B cell (primary cell): ENCODE data around the gene RBM39. TPM values are rescaled to one million over a fixed set of nuclear protein-coding genes. Genes with fewer than 3 reads are reported as not detected.

Source experiments
- ATAC-seq: fragments of 200-7000 bp; cut with Tn5 transposase; one replicate; pipeline ENCODE4 v1.10.0; 2021; ENCODE audit warnings: low read depth, mild to moderate bottlenecking, moderate number of reproducible peaks, moderate library complexity
- CTCF ChIA-PET: fragments of 350-600 bp; sonication (Branson Sonifier 250); formaldehyde crosslinking; loops from one replicate; lab custom pipeline; 2021; ENCODE audit warnings: antibody characterized with exemption, inconsistent platforms; lab: Charles Lee
- POLR2A ChIA-PET: fragments of 350-600 bp; sonication (Branson Sonifier 250); formaldehyde crosslinking; loops from one replicate; lab custom pipeline; 2021; ENCODE audit warnings: antibody characterized with exemption; lab: Charles Lee
- DNase-seq: peaks from one replicate; pipeline ENCODE4 v3.0.0; 2013
- H2AFZ ChIP-seq: 2 replicates; pipeline ENCODE4 v1.6.1; 2012; ENCODE audit warnings: mild to moderate bottlenecking, low read depth, low read length; ENCODE audit not compliant: insufficient read depth, poor library complexity, severe bottlenecking
- H3K27ac ChIP-seq, 2 donors: 1 replicate in 1 of 2; 2 replicates in 1 of 2; pipeline ENCODE4 v1.5.1; 2012 to 2013; ENCODE audit warnings: low read length in 2 of 2, mild to moderate bottlenecking in 2 of 2, moderate library complexity in 1 of 2
- H3K27me3 ChIP-seq, 4 experiments: fragments of 200-600 bp in 1 of 4; sonication (generic) in 1 of 4; replicated peaks in 1 of 4; 1 replicate in 2 of 4; 2 replicates in 2 of 4; pipeline versions ENCODE4 v1.6.1 to v1.7.0; 2013 to 2016; ENCODE audit warnings: low read length in 3 of 4, mild to moderate bottlenecking in 2 of 4, mixed read lengths in 1 of 4, moderate library complexity in 1 of 4; ENCODE audit not compliant: insufficient read depth in 4 of 4, control insufficient read depth in 3 of 4; ENCODE audit errors: control extremely low read depth in 1 of 4
- H3K36me3 ChIP-seq, 2 experiments: replicated peaks in 1 of 2; 1 replicate in 1 of 2; 2 replicates in 1 of 2; pipeline versions ENCODE4 v1.6.1 to v1.7.1; 2013; ENCODE audit warnings: low read length in 1 of 2; ENCODE audit not compliant: insufficient read depth in 2 of 2, control insufficient read depth in 1 of 2; ENCODE audit errors: control extremely low read depth in 1 of 2, extremely low read depth in 1 of 2
- H3K4me1 ChIP-seq, 2 donors: fragments of 200-600 bp in 1 of 2; sonication (generic) in 1 of 2; 1 replicate in 1 of 2; 2 replicates in 1 of 2; pipeline versions ENCODE4 v1.5.1 to v1.6.1; 2013 to 2017; ENCODE audit warnings: low read length in 2 of 2; ENCODE audit not compliant: control insufficient read depth in 2 of 2, insufficient read depth in 2 of 2
- H3K4me2 ChIP-seq: replicated peaks from 2 replicates; pipeline ENCODE3; 2012; ENCODE audit warnings: mild to moderate bottlenecking, low read depth, low read length; ENCODE audit not compliant: poor library complexity, severe bottlenecking
- H3K4me3 ChIP-seq, 5 experiments: fragments of 200-600 bp in 1 of 5; sonication (generic) in 1 of 5; 1 replicate in 3 of 5; 2 replicates in 2 of 5; pipeline versions ENCODE4 v1.5.1 to v1.7.0; 2011 to 2016; ENCODE audit warnings: low read length in 4 of 5, mild to moderate bottlenecking in 4 of 5, low read depth in 2 of 5, control low read depth in 1 of 5, moderate library complexity in 1 of 5; ENCODE audit not compliant: insufficient read depth in 1 of 5; ENCODE audit errors: control extremely low read depth in 1 of 5, extremely low read depth in 1 of 5
- H3K79me2 ChIP-seq: fragments of 200-600 bp; sonication (generic); one replicate; pipeline ENCODE4 v1.6.0; 2016; ENCODE audit warnings: low read length; ENCODE audit not compliant: control insufficient read depth, insufficient read depth
- H3K9ac ChIP-seq: fragments of 200-600 bp; sonication (generic); 2 replicates; pipeline ENCODE4 v1.6.1; 2017; ENCODE audit warnings: mild to moderate bottlenecking, low read length, moderate library complexity
- H3K9me3 ChIP-seq, 3 donors: one replicate each; pipeline versions ENCODE4 v1.6.1 to v1.7.1; 2013; ENCODE audit warnings: low read length in 2 of 3; ENCODE audit not compliant: control insufficient read depth in 2 of 3, insufficient read depth in 1 of 3; ENCODE audit errors: control extremely low read depth in 1 of 3
- H4K20me1 ChIP-seq: 2 replicates; pipeline ENCODE4 v1.6.0; 2012; ENCODE audit warnings: mild to moderate bottlenecking, low read length; ENCODE audit not compliant: insufficient read depth, control insufficient read depth, poor library complexity, severe bottlenecking
- H3K27ac Mint-ChIP-seq: one replicate; pipeline ENCODE4 v1.8.0; 2021; ENCODE audit warnings: mixed read lengths
- H3K27me3 Mint-ChIP-seq: one replicate; pipeline ENCODE4 v1.8.0; 2021; ENCODE audit warnings: mixed read lengths
- H3K4me1 Mint-ChIP-seq: one replicate; pipeline ENCODE4 v1.8.0; 2021; ENCODE audit warnings: mixed read lengths
- H3K4me3 Mint-ChIP-seq: one replicate; pipeline ENCODE4 v1.8.0; 2021; ENCODE audit warnings: mixed read lengths
- H3K9me3 Mint-ChIP-seq: one replicate; pipeline ENCODE4 v1.8.0; 2022; ENCODE audit warnings: mixed read lengths; ENCODE audit not compliant: insufficient read depth
- CTCF ChIP-seq: fragments of 200-600 bp; IDR thresholded peaks from one replicate; pipeline ENCODE4 v1.8.0; 2022; ENCODE audit warnings: antibody characterized with exemption, mild to moderate bottlenecking
- EZH2 ChIP-seq: IDR thresholded peaks from 2 replicates; pipeline ENCODE4 v1.6.1; 2012; ENCODE audit warnings: borderline replicate concordance, low read depth, mild to moderate bottlenecking, moderate library complexity, low read length; ENCODE audit not compliant: insufficient read depth, poor library complexity, severe bottlenecking
- WGBS: methylation state at CpG from one replicate; pipeline ENCODE4 v1.1.5; 2013; ENCODE audit warnings: missing lambda C conversion rate; ENCODE audit not compliant: insufficient coverage; 5-methylcytosine and 5-hydroxymethylcytosine counted together
- intact Hi-C: fragments of 100-400 bp; cut with micrococcal nuclease; formaldehyde crosslinking; loops from one replicate; pipeline ENCODE4 v1.10.0; 2022
- polyA plus RNA-seq: library from polyadenylated mRNA; depleted of rRNA; stranded (reverse); fragments of >200 nt; gene quantifications from 2 replicates; pipeline ENCODE4 v1.2.3, GENCODE V29; 2012
- total RNA-seq, 2 donors: library from RNA; stranded (reverse); fragments of 120-200 nt in 1 of 2; gene quantifications; 1 replicate in 1 of 2; 2 replicates in 1 of 2; pipeline versions ENCODE4 v1.2.3 to v1.2.4, GENCODE V29; 2013 to 2022

RBM39 gene
- total and polyA plus RNA-seq, 2 donors (not counting 1 experiment from before 2014, with no cell fraction given) = 217 to 689 TPM

- peaks cover 97% of the 10 kb centered on the region for H3K79me2 ChIP-seq
- H3K27ac Mint-ChIP-seq = no peak overlapping the region
- CTCF ChIA-PET = interaction anchor here (2.3 kb wide), 1 partner anchor 11 kb away, joined by 8 read pairs; no protein-coding TSS in a partner anchor
These were observed 22.3 kb downstream of the RBM39 start for GRCh38 chr20:35719717-35720116.

More at GRCh38 chr20:35719717-35720116, 22.3 kb downstream of the RBM39 start:
- H3K9ac ChIP-seq = no peak overlapping the region
- no peaks in the 10 kb centered on the region for H3K4me1 ChIP-seq
- WGBS = 100% methylated on average over 1 of the region's 8 CpGs
- H3K4me3 Mint-ChIP-seq = no peak overlapping the region
- peaks cover 11% of the 10 kb centered on the region for H3K4me1 Mint-ChIP-seq
- no peak for TF ChIP-seq CTCF
- TF ChIP-seq EZH2 = no peak
- DNase-seq (no peak), ATAC-seq (no peak)
- H4K20me1 ChIP-seq = peaks cover 96% of the 10 kb centered on the region
- no peaks in the 10 kb centered on the region for H3K27me3 Mint-ChIP-seq
- H3K4me3 ChIP-seq = no peak overlapping the region
- peaks cover 33 to 95% of the 10 kb centered on the region in 2 experiments for H3K36me3 ChIP-seq
- no peak overlapping the region for H2AFZ ChIP-seq
- H3K27ac ChIP-seq = no peak overlapping the region
- H3K4me2 ChIP-seq = no peak overlapping the region
- H3K9me3 ChIP-seq = no peaks in the 10 kb centered on the region
- intact Hi-C loops = loop anchor here (10.0 kb wide), 1 partner anchor 55 kb away; the partner anchor contains the start of gene PHF20
- POLR2A ChIA-PET = interaction anchor here (0.6 to 1.2 kb wide), 2 partner anchors 22 to 108 kb away, joined by 4 to 5 read pairs; partner anchors contain the start of gene RBM39
- no peaks in the 10 kb centered on the region for H3K27me3 ChIP-seq
- no peaks in the 10 kb centered on the region for H3K9me3 Mint-ChIP-seq
